ENCODE data around the gene DPEP2. TPM values are rescaled to one million over a fixed set of nuclear protein-coding genes. Genes with fewer than 3 reads are reported as not detected.
"Not testable (repeated sequence)": the region's sequence is repeated elsewhere in the genome, so short reads cannot be mapped to it uniquely, and the experiment has no call there.

DPEP2 gene, protein sequence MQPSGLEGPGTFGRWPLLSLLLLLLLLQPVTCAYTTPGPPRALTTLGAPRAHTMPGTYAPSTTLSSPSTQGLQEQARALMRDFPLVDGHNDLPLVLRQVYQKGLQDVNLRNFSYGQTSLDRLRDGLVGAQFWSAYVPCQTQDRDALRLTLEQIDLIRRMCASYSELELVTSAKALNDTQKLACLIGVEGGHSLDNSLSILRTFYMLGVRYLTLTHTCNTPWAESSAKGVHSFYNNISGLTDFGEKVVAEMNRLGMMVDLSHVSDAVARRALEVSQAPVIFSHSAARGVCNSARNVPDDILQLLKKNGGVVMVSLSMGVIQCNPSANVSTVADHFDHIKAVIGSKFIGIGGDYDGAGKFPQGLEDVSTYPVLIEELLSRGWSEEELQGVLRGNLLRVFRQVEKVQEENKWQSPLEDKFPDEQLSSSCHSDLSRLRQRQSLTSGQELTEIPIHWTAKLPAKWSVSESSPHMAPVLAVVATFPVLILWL
- total RNA-seq, result 1.1 TPM
- long read RNA-seq, partial matches to known transcripts, result 0 of 1 reads
- long read RNA-seq, other reads (novel, unspliced or antisense), result 0 of 1 reads

- ATAC-seq (ENCODE audit: poor library complexity), result peak; percentile 74
- DNase-seq; intact Hi-C loops (cut with DNase I): not testable (repeated sequence)
Observed at GRCh38 chr16:67998779-67999688, at the start of gene DPEP2. Gene DPEP2, minus strand, starts transcription at chr16:67999484. Its CDS starts 6,272 bp downstream, at chr16:67993212.

GRCh38 chr16:68047987-68048386 is 48.7 kb upstream of the DPEP2 start:
- ATAC-seq (ENCODE audit: poor library complexity), result no peak
- intact Hi-C loops (cut with DNase I), result no loop called here

DNA sequence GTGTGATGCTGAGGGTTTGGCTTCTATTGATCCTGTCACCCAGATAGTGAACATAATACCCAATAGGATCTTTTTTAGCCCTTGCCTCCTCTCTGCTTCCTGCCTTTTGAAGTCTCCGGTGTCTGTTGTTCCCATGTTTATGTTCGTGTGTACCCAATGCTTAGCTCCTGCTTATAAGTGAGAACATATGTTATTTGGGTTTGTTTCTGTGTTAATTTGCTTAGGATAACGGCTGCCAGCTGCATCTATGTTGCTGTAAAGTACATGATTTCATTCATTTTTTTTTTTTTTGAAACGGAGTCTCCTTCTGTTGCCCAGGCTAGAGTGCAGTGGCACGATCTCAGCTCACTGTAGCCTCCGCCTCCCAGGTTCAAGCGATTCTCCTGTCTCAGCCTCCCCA is 46.8 kb upstream of the DPEP2 start:
- intact Hi-C loops (cut with DNase I), result no loop called here
- ATAC-seq (ENCODE audit: poor library complexity), result no peak
- DNase-seq, result no peak

More at GRCh38 chr16:68047987-68048386, 48.7 kb upstream of the DPEP2 start:
- DNase-seq, result no peak

- peak; percentile 56 for ATAC-seq (ENCODE audit: poor library complexity)
- intact Hi-C loops (cut with DNase I), result no loop called here
- DNase-seq, result no peak
Observed at GRCh38 chr16:68041783-68042182, 42.5 kb upstream of the DPEP2 start.

DNA sequence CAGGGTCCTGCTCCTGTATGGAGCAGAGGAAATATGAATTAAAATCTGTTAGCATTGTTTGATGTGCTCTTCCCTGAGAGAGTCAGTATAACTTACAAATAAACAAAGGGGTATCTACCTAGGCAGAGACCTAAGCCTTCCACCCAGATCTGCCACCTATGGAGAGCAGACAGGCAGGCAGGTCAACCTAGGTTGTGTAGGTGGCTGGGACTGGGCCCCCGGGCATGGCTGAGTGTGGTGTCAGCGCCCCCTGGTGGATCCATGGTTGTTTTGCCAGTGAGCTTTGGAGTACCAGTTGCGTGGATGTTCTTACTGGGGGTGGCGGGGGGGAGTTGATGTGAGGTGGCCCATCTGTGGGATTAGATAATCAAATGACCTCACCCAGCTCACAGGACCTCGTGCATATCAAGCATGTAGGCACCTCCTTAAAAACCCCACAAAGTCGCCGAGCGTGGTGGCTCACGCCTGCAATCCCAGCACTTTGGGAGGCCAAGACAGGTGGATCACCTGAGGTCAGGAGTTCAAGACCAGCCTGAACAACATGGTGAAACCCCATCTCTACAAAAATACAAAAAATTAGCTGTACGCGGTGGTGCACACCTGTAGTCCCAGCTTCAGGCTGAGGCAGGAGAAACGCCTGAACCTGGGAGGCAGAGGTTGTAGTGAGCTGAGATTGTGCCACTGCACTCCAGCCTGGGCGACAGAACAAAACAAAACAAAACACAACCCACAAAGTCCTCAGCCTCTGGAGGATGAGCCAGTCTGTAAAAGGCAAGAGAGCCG is 41.4 kb upstream of the DPEP2 start:
- DNase-seq (peak; percentile 89), ATAC-seq (ENCODE audit: poor library complexity) (peak; percentile 97)
- intact Hi-C loops (cut with DNase I), result no loop called here

DNA sequence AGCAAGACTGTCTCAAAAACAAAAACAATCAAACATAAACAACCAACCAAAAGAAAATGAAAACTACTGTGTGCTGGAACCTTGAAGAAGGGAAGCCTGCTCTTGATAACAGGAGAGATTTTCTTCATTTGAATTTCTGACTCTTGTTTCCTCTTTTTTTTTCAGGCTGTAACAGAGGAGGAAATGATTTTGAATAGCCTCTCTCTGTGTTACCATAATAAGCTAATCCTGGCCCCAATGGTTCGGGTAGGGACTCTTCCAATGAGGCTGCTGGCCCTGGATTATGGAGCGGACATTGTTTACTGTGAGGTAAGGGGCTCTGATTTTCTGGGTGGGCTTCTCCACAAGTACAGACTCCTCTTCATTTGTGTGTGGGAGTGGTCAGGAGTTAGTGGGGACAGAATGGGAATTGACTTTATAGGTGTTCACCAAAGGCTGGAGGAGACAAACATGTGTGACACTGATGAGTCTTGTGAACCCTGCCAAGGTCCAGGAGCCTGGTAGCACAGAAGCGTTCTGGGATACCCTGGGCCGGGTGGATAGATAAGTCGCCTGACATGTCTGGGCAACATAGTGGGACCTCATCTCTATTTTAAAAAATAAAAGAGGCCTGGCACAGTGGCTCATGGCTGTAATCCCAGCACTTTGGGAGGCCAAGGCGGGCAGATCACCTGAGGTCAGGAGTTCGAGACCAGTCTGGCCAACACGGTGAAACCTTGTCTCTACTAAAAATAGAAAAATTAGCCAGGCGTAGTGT is 38.7 kb upstream of the DPEP2 start:
- intact Hi-C loops (cut with DNase I), result no loop called here
- no peak for ATAC-seq (ENCODE audit: poor library complexity)

DNA sequence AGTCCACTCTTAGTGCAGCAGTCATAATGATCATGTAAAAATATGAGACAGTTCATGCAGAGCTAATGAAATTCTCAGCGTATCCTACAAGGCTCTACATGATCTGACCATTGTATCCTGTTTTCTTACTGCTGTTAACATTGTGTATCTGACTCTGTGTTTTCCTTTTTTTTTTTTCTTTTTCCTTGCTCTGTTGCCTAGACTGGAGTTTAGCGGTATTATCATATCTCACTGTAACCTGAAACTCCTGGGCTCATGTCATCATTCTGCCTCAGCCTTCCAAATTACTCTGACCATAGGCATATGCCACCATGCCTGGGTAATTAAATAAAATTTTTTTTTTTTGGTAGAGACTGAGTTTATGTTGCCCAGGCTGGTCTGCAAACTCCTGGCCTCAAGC is 35.9 kb upstream of the DPEP2 start:
- ATAC-seq (ENCODE audit: poor library complexity), result no peak
- intact Hi-C loops (cut with DNase I), result no loop called here
- no peak for DNase-seq

More for the DNA sequence above, 38.7 kb upstream of the DPEP2 start:
- no peak for DNase-seq

GRCh38 chr16:68033101-68033500 is 33.8 kb upstream of the DPEP2 start:
- DNase-seq (no peak), ATAC-seq (ENCODE audit: poor library complexity) (no peak)
- intact Hi-C loops (cut with DNase I), result loop anchor here (5.0 kb wide), 1 partner anchor 216 kb away; no protein-coding TSS in a partner anchor

DNA sequence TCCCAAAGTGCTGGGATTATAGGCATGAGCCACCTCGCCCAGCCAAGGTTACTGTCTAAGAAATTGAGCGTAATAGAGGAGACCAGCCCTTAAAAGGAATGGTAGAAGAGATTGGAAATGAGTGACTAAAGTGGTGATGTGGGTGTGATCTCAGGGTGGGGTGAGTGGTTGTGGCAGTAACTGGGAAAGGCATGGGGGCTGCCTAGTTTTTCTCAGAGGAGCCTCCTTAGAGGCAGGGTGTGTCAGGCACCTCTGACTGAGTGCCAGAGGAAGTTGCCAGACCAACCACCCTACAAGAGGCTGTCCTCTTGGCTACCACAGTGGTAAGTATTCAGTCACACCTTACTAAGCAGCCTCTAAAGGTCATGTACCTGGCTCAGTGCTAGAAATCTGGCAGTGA is 32.7 kb upstream of the DPEP2 start:
- intact Hi-C loops (cut with DNase I), result loop anchor here (5.0 kb wide), 1 partner anchor 215 kb away; no protein-coding TSS in a partner anchor
- DNase-seq (no peak), ATAC-seq (ENCODE audit: poor library complexity) (no peak)

GRCh38 chr16:68030108-68030507 is 30.8 kb upstream of the DPEP2 start:
- ATAC-seq (ENCODE audit: poor library complexity), result not testable (repeated sequence)
- intact Hi-C loops (cut with DNase I), result loop anchor here (5.0 kb wide), 1 partner anchor 213 kb away; no protein-coding TSS in a partner anchor

GRCh38 chr16:68028996-68029395 is 29.7 kb upstream of the DPEP2 start:
- ATAC-seq (ENCODE audit: poor library complexity), result no peak
- intact Hi-C loops (cut with DNase I), result no loop called here
- no peak for DNase-seq

More at GRCh38 chr16:68030108-68030507, 30.8 kb upstream of the DPEP2 start:
- not testable (repeated sequence) for DNase-seq

DNA sequence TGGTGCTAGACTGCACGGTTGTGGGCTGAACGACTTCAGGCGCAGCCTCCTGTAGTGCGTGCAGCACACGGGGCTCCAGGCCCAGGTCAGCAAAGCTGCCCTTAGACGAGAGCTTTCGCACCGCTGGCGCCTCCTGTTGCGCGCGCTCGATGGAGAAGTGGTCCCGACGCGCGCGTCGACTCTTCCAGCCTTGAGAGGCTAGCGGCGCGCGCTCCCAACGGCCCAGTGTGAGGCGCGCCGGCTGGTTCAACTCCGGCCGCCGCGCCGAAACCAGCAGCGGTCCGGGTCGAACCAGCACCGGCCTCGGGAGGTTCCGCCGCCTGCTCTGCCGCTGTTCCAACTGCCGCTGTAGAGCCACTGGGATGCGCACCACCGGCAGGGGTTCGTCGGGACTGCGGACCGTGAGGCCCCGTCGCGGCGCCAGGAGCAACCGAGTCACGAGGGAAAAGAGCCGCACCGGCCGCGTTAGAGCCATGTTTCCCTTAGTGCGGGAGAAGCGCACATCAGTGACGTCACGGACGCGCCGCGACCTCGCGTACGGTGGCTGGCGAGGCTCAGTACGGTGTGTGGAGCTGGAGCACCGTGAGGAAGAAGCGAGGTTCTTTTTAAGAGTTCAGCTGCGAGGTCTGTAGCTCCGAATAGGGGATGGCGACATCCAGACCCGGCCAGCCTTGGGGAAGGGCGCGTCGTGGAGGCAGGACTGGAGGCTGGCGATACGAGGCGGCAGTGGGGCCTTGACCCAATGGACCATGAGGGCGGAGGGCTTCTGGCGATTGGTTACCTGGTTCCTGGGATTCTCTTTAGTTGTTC is 23.6 kb upstream of the DPEP2 start, which contains the start of the genes DDX28 and DUS2:
Gene DDX28 (minus strand): TSS at position 505 of the 810 bp plus-strand sequence. CDS start 30 bp downstream, at position 475.
Gene DUS2 (plus strand): TSS at position 557 of the 810 bp plus-strand sequence. CDS start 14,740 bp downstream, outside the sequence.
- intact Hi-C loops (cut with DNase I), result no loop called here
- DNase-seq (peak; percentile 98), ATAC-seq (ENCODE audit: poor library complexity) (peak; percentile 99)

DNA sequence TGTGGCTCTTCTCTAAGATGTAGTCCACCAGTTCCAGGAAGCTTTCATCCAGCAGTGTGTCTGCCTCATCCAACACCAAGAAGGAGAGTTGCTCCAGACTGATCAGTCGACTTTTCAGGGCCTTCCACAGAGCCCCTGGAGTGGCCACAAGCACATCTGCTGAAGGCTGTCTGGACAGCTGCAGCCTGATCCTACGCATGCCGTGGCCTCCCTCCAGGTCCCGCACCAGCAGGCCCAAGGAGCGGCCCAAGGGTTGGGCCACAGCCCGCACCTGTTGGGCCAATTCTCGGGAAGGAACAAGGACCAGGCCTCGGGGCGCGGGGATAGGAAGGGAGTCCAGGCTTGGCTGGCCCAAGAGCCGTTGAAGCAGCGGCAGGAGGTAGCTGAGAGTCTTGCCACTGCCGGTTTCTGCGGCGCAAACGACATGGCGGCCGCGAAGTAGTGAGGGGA is 23.0 kb upstream of the DPEP2 start:
- ATAC-seq (ENCODE audit: poor library complexity), result peak; percentile 13
- no peak for DNase-seq
- intact Hi-C loops (cut with DNase I), result no loop called here

DNA sequence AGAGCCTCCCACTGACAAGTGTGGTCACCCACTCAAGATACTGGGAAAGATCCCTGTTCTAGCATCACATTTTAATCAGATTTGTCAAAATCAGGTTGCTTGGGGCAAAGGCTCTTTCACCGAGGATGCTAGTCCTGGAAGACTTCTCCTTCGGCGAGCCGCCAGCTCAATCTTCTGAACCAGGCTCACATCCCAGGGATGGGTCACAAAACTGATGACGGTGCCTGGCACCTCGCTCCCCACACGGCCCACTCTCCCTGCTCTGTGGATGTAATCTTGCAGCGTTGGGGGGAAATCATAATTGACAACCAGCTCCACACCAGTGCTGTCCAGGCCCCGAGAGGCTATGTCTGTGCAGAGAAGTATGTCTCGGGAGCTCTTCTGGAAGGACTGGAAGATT is 22.2 kb upstream of the DPEP2 start:
- ATAC-seq (ENCODE audit: poor library complexity) (no peak), DNase-seq (no peak)
- intact Hi-C loops (cut with DNase I), result no loop called here

DNA sequence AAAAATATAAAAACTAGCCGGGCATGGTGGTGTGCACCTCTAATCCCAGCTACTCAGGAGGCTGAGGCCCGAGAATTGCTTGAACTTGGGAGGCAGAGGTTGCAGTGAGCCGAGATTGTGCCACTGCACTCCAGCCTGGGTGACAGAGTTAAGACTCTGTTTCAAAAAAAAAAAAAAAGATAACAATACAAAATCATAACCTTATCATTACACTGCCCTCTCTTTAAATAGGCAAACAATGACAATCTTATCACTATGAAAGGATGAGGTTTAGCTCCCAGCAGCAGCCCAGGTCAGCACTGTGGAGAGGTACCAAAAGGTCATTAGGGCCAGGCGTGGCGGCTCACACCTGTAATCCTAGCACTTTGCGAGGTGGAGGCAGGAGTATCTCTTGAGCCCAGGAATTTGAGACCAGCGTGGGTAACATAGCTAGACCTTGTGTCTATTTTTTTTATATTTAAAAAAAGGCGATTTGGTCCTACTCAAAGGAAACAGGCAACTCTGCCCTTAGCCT is 19.9 kb upstream of the DPEP2 start:
- ATAC-seq (ENCODE audit: poor library complexity) (no peak), DNase-seq (no peak)
- intact Hi-C loops (cut with DNase I), result no loop called here

- DNase-seq (no peak), ATAC-seq (ENCODE audit: poor library complexity) (no peak)
- intact Hi-C loops (cut with DNase I), result no loop called here
Observed at GRCh38 chr16:68015681-68016080, 16.4 kb upstream of the DPEP2 start, which contains the start of gene DPEP2NB. Gene DPEP2NB, minus strand, starts transcription at chr16:68015911. Its CDS starts 141 bp downstream, at chr16:68015770.

Measured in Right ventricle myocardium superior (tissue), 1 donor.